GM12873 (cell line): ENCODE data around the gene EMC1.
"Not testable (repeated sequence)": the region's sequence is repeated elsewhere in the genome, so short reads cannot be mapped to it uniquely, and the experiment has no call there.

Source experiments
- CTCF ChIP-seq: IDR thresholded peaks from 2 replicates; pipeline ENCODE4 v1.5.1; 2012; ENCODE audit warnings: low read depth, mild to moderate bottlenecking, moderate library complexity, low read length, control low read depth; ENCODE audit not compliant: insufficient read depth; ENCODE audit errors: missing control alignments

EMC1 gene

GRCh38 chr1:19251305-19252196 is at the start of gene EMC1, which contains the start of gene MRTO4:
TSS of gene EMC1 (minus strand) at chr1:19251524. CDS start at chr1:19251509, 15 bp downstream.
TSS of gene MRTO4 (plus strand) at chr1:19251805. CDS start at chr1:19251836, 31 bp downstream.
- TF ChIP-seq CTCF: no peak

DNA sequence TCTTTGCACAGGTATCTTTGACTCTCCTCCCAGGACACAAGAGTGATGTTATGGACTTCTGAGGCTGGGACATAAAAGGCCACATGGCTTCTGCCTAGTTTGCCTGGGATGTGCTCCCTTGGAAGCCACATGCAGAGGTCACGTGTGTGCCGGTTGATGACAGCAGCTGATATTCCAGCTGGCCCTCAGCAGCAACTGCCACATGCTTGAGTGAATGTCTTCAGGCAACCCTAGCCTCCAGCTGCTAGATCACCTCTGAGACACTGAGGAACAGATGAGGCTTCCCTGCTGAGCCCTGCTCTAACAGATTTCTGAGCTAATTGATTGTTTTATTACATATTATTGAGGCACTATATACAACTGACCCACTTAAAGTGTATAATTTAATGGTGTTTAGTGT is 48.9 kb upstream of the EMC1 start:
- no peak for TF ChIP-seq CTCF

DNA sequence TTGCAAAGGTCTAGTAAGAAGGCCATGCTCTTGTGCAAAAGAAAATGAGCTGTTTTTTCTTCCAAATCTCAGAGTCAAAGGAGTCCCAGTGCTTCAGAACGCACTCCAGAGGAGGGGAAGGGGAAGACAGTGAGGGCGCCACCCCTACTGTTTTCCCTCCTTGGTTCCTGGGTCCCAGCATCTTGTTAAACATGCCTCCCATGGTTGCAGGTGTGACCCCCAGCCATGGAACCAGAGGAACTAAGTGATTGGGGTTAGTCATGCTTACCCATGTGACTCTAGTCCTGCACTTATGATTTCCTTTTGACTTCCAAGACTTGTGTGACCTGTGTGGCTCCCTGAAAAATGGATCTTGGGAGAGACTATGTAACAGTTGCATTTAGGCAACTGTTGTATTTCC is 43.3 kb upstream of the EMC1 start:
- no peak for TF ChIP-seq CTCF

GRCh38 chr1:19289244-19289643 is 37.9 kb upstream of the EMC1 start:
- no peak for TF ChIP-seq CTCF

DNA sequence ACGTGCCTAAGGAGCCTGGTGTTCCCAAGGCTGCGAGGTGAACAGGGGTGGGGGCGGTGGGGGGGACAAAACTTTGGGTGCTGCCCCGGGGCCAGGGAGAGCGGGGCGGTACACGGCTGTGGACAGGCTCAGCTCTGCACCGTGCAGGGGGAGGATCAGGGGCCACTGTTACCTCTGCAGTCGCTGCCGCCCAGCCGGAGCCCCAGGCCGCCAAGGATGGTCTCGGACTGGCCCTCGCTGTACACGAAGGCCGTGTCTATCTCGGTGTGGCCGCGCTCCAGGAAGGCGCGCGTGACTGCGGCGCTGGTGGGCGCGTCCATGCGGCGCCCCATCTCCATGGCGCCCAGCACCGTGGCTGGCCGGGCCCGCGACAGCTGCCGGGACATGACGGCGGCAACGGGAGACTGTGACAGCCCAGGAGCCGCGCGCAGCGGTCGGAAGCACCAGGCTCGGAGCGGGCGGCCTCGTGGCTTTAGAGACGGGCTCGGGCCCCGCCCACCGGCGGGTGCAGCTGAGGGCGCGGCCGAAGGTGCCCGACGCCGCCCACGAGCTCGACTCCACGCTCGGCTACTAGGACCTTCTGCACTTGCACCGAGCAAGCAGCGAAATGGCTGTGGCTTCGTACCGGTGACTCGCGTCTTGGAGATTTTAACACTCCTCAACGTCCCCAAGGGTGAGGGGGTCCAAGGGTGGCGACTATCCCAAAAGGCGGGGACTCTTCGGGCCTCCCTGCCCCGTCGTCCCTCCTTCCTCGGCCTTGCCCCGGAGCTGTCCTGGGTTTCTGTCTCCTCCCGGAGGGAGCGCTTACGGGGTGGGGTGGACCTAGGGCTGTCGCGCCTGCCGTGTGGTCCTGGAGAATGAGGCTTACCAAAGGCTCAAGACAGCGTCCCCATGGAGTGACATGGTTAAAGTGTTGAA is 37.3 kb upstream of the EMC1 start, which contains the start of gene AKR7A3:
AKR7A3 (minus strand) TSS at position 447 of the 918 bp plus-strand sequence; CDS start at position 386, 61 bp downstream.
- TF ChIP-seq CTCF: not testable (repeated sequence)

DNA sequence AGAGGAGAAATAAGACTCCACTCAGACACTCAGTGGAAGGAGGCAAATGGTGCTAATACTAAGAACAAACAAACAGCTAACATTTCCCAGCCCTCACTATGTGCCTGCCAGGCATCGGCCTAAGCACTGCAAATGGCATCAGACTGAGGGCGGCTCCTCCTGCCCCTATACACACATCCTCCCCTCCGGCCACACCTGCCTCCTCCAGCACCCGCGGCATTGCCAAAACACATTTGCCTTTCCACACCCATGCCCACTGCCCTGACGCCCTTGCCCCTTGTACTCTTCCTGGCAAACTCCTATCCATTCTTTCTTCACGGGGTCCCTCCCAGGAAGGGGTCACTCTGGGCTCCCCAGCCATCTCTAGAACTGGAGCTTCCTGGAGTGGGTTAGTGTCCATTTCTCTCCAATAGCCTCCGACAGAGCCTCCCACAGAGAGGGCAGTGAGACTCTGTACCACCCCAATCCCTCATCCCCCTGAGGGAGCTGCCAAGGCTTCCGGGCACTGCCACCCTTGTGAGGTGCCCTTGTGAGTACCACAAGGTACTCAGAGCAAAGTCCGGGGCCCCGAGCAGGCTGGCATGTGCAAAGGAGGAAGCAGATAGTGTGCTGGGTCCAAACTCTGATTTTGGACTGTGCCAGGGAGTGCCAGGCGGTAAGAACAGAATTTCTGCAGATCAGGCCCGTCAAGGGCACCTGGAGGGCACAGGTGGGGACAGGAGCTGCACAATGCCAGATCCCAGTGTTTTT is 36.3 kb upstream of the EMC1 start:
- no peak for TF ChIP-seq CTCF
